Transverse colon (tissue), 4 donors: Measurements from ENCODE around the gene SAMD7. TPM values are rescaled to one million over a fixed set of nuclear protein-coding genes. Genes with fewer than 3 reads are reported as not detected.

Experiments used
- DNase-seq: peaks from one replicate; pipeline ENCODE4 v3.0.0-alpha.2; 2019
- H3K27ac ChIP-seq, 4 donors: fragments of 200-600 bp; sonication (generic); 2 replicates each; pipeline ENCODE4 v1.5.1; 2016 to 2018; ENCODE audit warnings: inconsistent platforms in 4 of 4
- H3K27me3 ChIP-seq: fragments of 200-600 bp; sonication (generic); 2 replicates; pipeline ENCODE4 v1.5.1; 2017; ENCODE audit warnings: inconsistent platforms
- H3K36me3 ChIP-seq, 4 donors: fragments of 200-600 bp; sonication (generic); 2 replicates each; pipeline ENCODE4 v1.5.1; 2017 to 2019; ENCODE audit warnings: inconsistent platforms in 4 of 4
- H3K4me1 ChIP-seq, 4 donors: fragments of 200-600 bp; sonication (generic); 2 replicates each; pipeline ENCODE4 v1.5.1; 2017 to 2020; ENCODE audit warnings: inconsistent platforms in 4 of 4
- H3K4me3 ChIP-seq, 4 donors: fragments of 200-600 bp; sonication (generic); 1 replicate in 1 of 4; 2 replicates in 3 of 4; pipeline versions ENCODE4 v1.5.1 to v1.6.1; 2017 to 2019; ENCODE audit warnings: inconsistent platforms in 4 of 4
- H3K9me3 ChIP-seq, 2 donors: fragments of 200-600 bp; sonication (generic); 2 replicates each; pipeline ENCODE4 v1.5.1; 2017 to 2019; ENCODE audit warnings: inconsistent platforms in 2 of 2
- CTCF ChIP-seq, 5 experiments: fragments of 200-600 bp in 3 of 5; fragments of 450-650 bp in 2 of 5; sonication (generic) in 3 of 5; IDR thresholded peaks; 1 replicate in 2 of 5; 2 replicates in 3 of 5; pipeline ENCODE4 v1.5.1; 2016 to 2017; ENCODE audit warnings: antibody characterized with exemption in 5 of 5, inconsistent platforms in 3 of 5, mild to moderate bottlenecking in 2 of 5, moderate library complexity in 1 of 5
- EP300 ChIP-seq: sonication (generic); formaldehyde crosslinking; IDR thresholded peaks from one replicate; pipeline ENCODE4 v1.6.1; 2017; ENCODE audit warnings: antibody characterized with exemption, low read depth
- POLR2A ChIP-seq: fragments of 450-650 bp; IDR thresholded peaks from one replicate; pipeline ENCODE4 v1.6.1; 2016; ENCODE audit warnings: antibody characterized with exemption, mild to moderate bottlenecking, moderate library complexity
- POLR2AphosphoS5 ChIP-seq, 3 donors: sonication (generic); formaldehyde crosslinking; IDR thresholded peaks; one replicate each; pipeline ENCODE4 v1.6.1; 2016; ENCODE audit warnings: antibody characterized with exemption in 3 of 3
- WGBS, 2 donors: methylation state at CpG; one replicate each; pipeline ENCODE4 v1.1.5; 2018; ENCODE audit warnings: low coverage in 1 of 2; 5-methylcytosine and 5-hydroxymethylcytosine counted together
- in situ Hi-C, 4 donors: fragments of 200-750 bp; cut with MboI; loops; one replicate each; pipeline versions ENCODE4 v1.15.0 to v1.15.1; 2017; ENCODE audit warnings: low sequenced_read_pairs in 3 of 4, low pct_ligation_motif_present in 1 of 4, low pct_unique_long_range_greater_than_20kb in 1 of 4
- intact Hi-C: fragments of 100-400 bp; cut with DNase I; formaldehyde crosslinking; loops from one replicate; pipeline ENCODE4 v1.15.1; 2023; ENCODE audit warnings: low total_unique reads
- total RNA-seq, 4 donors: library from RNA; depleted of rRNA; stranded (reverse); fragments of >200 nt; gene quantifications; one replicate each; pipeline ENCODE4 v1.1.0, GENCODE V29; 2016

Gene SAMD7
- total RNA-seq, 4 donors from 2014 or later = not detected

- no peaks in the 10 kb centered on the region for H3K27me3 ChIP-seq
- in situ Hi-C loops = no loop called here
- H3K27ac ChIP-seq = no peak overlapping the region
- TF ChIP-seq EP300 = no peak
- TF ChIP-seq POLR2AphosphoS5 (IDR thresholded peaks at IDR 0.05) = no peak
- no peak for TF ChIP-seq POLR2A
- TF ChIP-seq CTCF (IDR thresholded peaks at IDR 0.05) = no peak
- H3K4me3 ChIP-seq = no peak overlapping the region
- no peaks in the 10 kb centered on the region for H3K4me1 ChIP-seq
- DNase-seq = no peak
- 71 to 88% methylated on average over 1 to 6 of the region's 6 CpGs for WGBS, 2 donors
- no peaks in the 10 kb centered on the region for H3K9me3 ChIP-seq
- intact Hi-C loops = no loop called here
- no peaks in the 10 kb centered on the region for H3K36me3 ChIP-seq
Observed at GRCh38 chr3:169895072-169895471, 16.3 kb upstream of the SAMD7 start.

GRCh38 chr3:169897284-169897683 is 14.1 kb upstream of the SAMD7 start:
- no peaks in the 10 kb centered on the region for H3K27me3 ChIP-seq
- H3K9me3 ChIP-seq = peaks cover 13 to 17% of the 10 kb centered on the region in 2 donors
- H3K27ac ChIP-seq = no peak overlapping the region
- H3K4me1 ChIP-seq = no peaks in the 10 kb centered on the region
- in situ Hi-C loops (no loop called here), intact Hi-C loops (no loop called here)
- TF ChIP-seq EP300 = no peak
- DNase-seq = no peak
- 86 to 96% methylated on average over 1 of the region's 1 CpG for WGBS, 2 donors
- no peak overlapping the region for H3K4me3 ChIP-seq
- H3K36me3 ChIP-seq = no peaks in the 10 kb centered on the region

- WGBS, 2 donors = 93 to 94% methylated on average over 1 of the region's 1 CpG
- Histone ChIP-seq H3K4me1 (no peaks in the 10 kb centered on the region), H3K27ac (no peak overlapping the region), H3K9me3 (peaks cover 13 to 20% of the 10 kb centered on the region in 2 donors), H3K4me3 (no peak overlapping the region), H3K27me3 (no peaks in the 10 kb centered on the region), H3K36me3 (no peaks in the 10 kb centered on the region)
- intact Hi-C loops (no loop called here), in situ Hi-C loops (no loop called here)
- DNase-seq = no peak
- no peak for TF ChIP-seq POLR2AphosphoS5 (IDR thresholded peaks at IDR 0.05)
- no peak for TF ChIP-seq EP300
- no peak for TF ChIP-seq CTCF (IDR thresholded peaks at IDR 0.05)
- no peak for TF ChIP-seq POLR2A
Observed at GRCh38 chr3:169901453-169901852, 9.9 kb upstream of the SAMD7 start.

GRCh38 chr3:169905404-169905803 is 6.0 kb upstream of the SAMD7 start:
- in situ Hi-C loops (no loop called here), intact Hi-C loops (no loop called here)
- peaks cover 13 to 20% of the 10 kb centered on the region in 2 donors for H3K9me3 ChIP-seq
- no peak overlapping the region for H3K4me3 ChIP-seq
- H3K27ac ChIP-seq = no peak overlapping the region
- H3K36me3 ChIP-seq = no peaks in the 10 kb centered on the region
- DNase-seq = no peak
- H3K4me1 ChIP-seq = no peaks in the 10 kb centered on the region
- WGBS, 2 donors = 63 to 65% methylated on average over 6 of the region's 6 CpGs
- TF ChIP-seq POLR2AphosphoS5 (IDR thresholded peaks at IDR 0.05) (no peak), CTCF (IDR thresholded peaks at IDR 0.05) (no peak), EP300 (no peak), POLR2A (no peak)
- H3K27me3 ChIP-seq = no peaks in the 10 kb centered on the region

- no peak overlapping the region for H3K27ac ChIP-seq
- no peaks in the 10 kb centered on the region for H3K4me1 ChIP-seq
- no peak overlapping the region for H3K4me3 ChIP-seq
- H3K27me3 ChIP-seq = no peaks in the 10 kb centered on the region
- TF ChIP-seq POLR2AphosphoS5 (IDR thresholded peaks at IDR 0.05) = no peak
- TF ChIP-seq EP300 = no peak
- TF ChIP-seq CTCF (IDR thresholded peaks at IDR 0.05) = no peak
- no peak for TF ChIP-seq POLR2A
- intact Hi-C loops (no loop called here), in situ Hi-C loops (no loop called here)
- no peak for DNase-seq
- H3K36me3 ChIP-seq = no peaks in the 10 kb centered on the region
- H3K9me3 ChIP-seq = peaks cover 0 to 1% of the 10 kb centered on the region in 2 donors
Observed at GRCh38 chr3:169907476-169907875, 3.9 kb upstream of the SAMD7 start.
